Activated naive CD8-positive, alpha-beta T cell treated with anti-CD3 and anti-CD28 coated beads for 36 hours (primary cell): ENCODE results near the gene DRG1. TPM values are rescaled to one million over a fixed set of nuclear protein-coding genes. Genes with fewer than 3 reads are reported as not detected.
"Not testable (repeated sequence)": the region's sequence is repeated elsewhere in the genome, so short reads cannot be mapped to it uniquely, and the experiment has no call there.

Experiments used
- DNase-seq: peaks from one replicate; pipeline ENCODE4 v3.0.0; 2021
- H3K27ac Mint-ChIP-seq: one replicate; pipeline ENCODE4 v1.8.0; 2022; ENCODE audit warnings: mild to moderate bottlenecking, moderate library complexity, mixed read lengths
- H3K27me3 Mint-ChIP-seq: one replicate; pipeline ENCODE4 v1.8.0; 2022; ENCODE audit warnings: mild to moderate bottlenecking, mixed read lengths
- H3K36me3 Mint-ChIP-seq: one replicate; pipeline ENCODE4 v1.8.0; 2021; ENCODE audit warnings: mild to moderate bottlenecking, mixed read lengths
- H3K4me1 Mint-ChIP-seq: one replicate; pipeline ENCODE4 v1.8.0; 2021; ENCODE audit warnings: mixed read lengths
- H3K4me3 Mint-ChIP-seq: one replicate; pipeline ENCODE4 v1.8.0; 2022; ENCODE audit warnings: mild to moderate bottlenecking, moderate library complexity, mixed read lengths
- H3K9me3 Mint-ChIP-seq: one replicate; pipeline ENCODE4 v1.8.0; 2022; ENCODE audit warnings: mixed read lengths
- total RNA-seq, 2 experiments: library from RNA; stranded (reverse); gene quantifications; one replicate each; pipeline ENCODE4 v1.2.3, GENCODE V29; 2021

DRG1 gene, protein sequence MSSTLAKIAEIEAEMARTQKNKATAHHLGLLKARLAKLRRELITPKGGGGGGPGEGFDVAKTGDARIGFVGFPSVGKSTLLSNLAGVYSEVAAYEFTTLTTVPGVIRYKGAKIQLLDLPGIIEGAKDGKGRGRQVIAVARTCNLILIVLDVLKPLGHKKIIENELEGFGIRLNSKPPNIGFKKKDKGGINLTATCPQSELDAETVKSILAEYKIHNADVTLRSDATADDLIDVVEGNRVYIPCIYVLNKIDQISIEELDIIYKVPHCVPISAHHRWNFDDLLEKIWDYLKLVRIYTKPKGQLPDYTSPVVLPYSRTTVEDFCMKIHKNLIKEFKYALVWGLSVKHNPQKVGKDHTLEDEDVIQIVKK
- 100 to 1,000 TPM in 1 of 2 experiments, 10 to 100 TPM in 1; 95.8 to 103 TPM for total RNA-seq

DNA sequence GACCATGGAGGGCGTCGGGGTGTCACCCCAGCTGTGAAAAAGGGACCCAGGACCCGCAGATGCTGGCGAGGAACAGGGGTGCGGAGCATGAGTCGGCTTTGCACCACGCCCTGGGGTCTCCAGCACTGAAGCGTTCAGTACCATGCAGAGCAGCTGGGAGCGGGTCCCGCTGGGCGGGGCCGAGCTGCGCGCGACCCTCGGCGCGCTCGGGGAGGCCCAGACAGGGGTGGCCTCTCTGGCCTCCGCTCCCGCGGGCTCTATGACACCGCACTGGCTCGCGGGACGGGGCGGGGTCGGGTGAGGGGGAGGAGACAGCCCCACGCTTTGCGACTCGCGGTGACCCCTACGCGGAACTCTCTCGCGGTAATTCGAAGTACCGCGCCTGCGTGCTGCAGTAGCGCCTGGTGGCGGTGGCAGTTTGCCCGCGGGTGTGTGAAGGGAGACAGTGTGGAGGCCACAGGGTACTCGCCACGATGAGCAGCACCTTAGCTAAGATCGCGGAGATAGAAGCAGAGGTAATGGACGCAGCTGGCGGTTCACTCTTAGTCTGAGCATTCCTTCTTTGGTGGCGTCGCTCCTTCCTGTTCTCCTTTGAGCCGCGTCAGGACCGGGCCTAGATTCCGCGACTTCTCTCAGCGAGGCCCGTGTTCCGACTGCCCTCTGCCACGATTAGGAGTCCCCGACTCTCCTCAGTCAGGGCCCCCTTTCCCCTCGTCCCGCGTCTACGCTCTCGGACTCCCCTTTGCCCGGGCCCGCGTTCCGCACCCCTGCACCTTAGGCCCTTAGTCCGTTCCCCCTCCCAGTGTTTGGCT is at the start of gene DRG1:
Gene DRG1, plus strand, starts transcription at position 394 of the 812 bp plus-strand sequence. Its CDS starts 80 bp downstream, at position 474.
- peaks cover 22% of the 10 kb centered on the region for H3K4me1 Mint-ChIP-seq
- peaks cover 24% of the 10 kb centered on the region for H3K36me3 Mint-ChIP-seq

DNA sequence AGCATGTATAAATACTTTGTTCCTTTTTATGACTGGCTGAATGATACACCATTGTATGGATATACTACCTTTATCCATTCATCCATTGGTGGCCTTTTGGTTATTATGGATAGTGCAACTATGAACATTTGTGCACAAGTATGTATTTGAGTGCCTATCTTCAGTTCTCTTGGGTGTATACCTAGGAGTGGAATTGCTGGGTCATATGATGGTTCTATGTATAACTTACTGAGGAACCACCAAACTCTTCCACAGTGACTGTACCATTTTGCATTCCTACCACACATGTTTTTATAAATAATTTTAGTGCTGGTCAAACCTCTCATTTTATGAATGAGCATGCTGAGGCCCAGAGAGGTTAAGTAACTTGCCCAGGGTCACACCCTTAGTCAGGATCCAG is 49.4 kb upstream of the DRG1 start:
- Mint-ChIP-seq H3K4me1 (peaks cover 5% of the 10 kb centered on the region), H3K9me3 (no peaks in the 10 kb centered on the region), H3K4me3 (no peak overlapping the region), H3K36me3 (peaks cover 10% of the 10 kb centered on the region), H3K27ac (no peak overlapping the region), H3K27me3 (no peaks in the 10 kb centered on the region)
- DNase-seq: no peak

More for the DNA sequence above, at the start of gene DRG1:
- Mint-ChIP-seq H3K27ac (peak within 1 kb of the TSS; percentile 94), H3K9me3 (no peaks in the 10 kb centered on the region), H3K27me3 (no peaks in the 10 kb centered on the region), H3K4me3 (peak within 1 kb of the TSS; percentile 99)
- peak; percentile 98 for DNase-seq

DNA sequence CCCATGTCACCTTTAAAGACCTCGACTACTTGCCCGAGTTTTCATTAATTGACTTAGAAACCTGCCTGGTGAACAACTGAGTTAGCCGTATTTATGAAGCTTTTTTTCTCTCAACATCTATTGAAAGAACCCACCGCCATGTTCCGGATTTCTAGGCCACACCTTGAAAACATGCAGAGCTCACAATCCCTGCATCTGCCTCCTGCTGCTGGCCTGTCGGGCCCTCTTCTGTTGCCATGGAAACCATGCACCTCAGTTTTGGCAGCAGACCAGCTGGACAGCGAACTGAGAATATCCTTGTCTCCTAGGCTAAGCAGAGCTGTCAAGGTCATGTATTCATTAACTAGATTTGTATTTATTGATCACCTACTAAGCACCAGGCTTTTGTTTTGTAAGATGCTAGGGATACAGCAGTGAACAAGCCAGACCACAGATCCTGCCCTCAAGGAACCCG is 49.0 kb upstream of the DRG1 start:
- Mint-ChIP-seq H3K4me3 (no peak overlapping the region), H3K9me3 (no peaks in the 10 kb centered on the region), H3K27me3 (no peaks in the 10 kb centered on the region), H3K36me3 (peaks cover 6% of the 10 kb centered on the region), H3K4me1 (peaks cover 5% of the 10 kb centered on the region), H3K27ac (no peak overlapping the region)
- DNase-seq: no peak

DNA sequence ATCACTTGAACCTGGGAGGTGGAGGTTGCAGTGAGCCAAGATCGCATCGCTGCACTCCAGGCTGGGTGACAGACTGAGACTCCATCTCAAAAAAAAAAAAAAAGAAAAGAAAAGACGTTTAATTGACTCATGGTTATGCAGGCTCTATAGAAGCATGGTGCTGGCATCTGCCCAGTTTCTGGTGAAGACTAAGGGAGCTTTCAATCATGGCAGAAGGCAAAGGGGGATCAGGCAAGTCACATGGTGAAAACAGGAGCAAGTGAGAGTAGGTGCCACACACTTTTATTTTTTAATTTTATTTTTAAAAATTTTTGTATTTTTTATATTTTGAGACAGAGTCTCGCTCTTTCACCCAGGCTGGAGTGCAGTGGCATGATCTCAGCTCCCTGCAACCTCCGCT is 44.9 kb upstream of the DRG1 start:
- Mint-ChIP-seq H3K4me1 (no peaks in the 10 kb centered on the region), H3K27ac (no peak overlapping the region), H3K4me3 (no peak overlapping the region), H3K36me3 (no peaks in the 10 kb centered on the region), H3K27me3 (peaks cover 3% of the 10 kb centered on the region), H3K9me3 (no peaks in the 10 kb centered on the region)
- no peak for DNase-seq

DNA sequence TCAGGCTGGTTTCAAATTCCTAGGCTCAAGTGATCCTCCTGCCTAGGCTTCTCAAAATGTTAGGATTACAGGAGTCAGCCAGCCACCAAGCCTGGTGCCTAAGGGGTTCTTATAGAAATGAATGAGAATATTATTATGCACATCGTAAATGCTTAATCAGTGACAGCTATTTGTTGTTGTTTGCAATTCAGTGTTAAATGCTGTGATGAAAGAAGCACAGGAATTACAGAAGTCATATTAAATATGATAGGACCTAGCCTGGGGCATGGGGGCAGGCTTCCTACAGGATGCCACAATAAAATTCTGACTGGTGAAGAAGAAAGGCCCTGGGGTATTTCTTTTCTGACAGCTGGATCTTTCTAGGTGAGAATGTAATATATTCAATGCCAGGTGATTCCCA is 39.4 kb upstream of the DRG1 start:
- no peak for DNase-seq
- Mint-ChIP-seq H3K27ac (no peak overlapping the region), H3K9me3 (no peaks in the 10 kb centered on the region), H3K4me3 (no peak overlapping the region), H3K27me3 (peaks cover 3% of the 10 kb centered on the region), H3K36me3 (no peaks in the 10 kb centered on the region), H3K4me1 (no peaks in the 10 kb centered on the region)

DNA sequence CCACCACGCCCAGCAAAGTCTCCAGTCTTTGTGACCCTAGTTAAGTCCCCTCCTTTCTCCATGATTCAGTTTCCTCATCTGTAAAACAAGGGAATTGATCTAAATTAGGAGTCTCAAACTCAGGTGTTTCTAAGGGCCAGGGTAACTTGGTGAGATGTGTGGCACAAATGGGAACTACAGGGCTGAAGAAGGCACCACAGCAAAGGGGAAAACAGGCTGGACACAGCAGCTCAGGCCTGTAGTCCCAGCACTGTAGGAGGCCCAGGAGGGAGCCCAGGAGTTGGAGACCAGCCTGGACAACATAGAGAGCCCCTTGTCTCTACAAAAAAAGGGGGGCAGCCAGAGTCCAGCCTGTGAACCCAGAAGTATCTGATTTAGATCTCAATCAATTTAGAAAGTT is 37.7 kb upstream of the DRG1 start:
- no peak overlapping the region for H3K27ac Mint-ChIP-seq
- no peaks in the 10 kb centered on the region for H3K27me3 Mint-ChIP-seq
- DNase-seq: no peak
- H3K4me3 Mint-ChIP-seq: no peak overlapping the region
- H3K4me1 Mint-ChIP-seq: no peaks in the 10 kb centered on the region
- H3K9me3 Mint-ChIP-seq: no peaks in the 10 kb centered on the region
- no peaks in the 10 kb centered on the region for H3K36me3 Mint-ChIP-seq

DNA sequence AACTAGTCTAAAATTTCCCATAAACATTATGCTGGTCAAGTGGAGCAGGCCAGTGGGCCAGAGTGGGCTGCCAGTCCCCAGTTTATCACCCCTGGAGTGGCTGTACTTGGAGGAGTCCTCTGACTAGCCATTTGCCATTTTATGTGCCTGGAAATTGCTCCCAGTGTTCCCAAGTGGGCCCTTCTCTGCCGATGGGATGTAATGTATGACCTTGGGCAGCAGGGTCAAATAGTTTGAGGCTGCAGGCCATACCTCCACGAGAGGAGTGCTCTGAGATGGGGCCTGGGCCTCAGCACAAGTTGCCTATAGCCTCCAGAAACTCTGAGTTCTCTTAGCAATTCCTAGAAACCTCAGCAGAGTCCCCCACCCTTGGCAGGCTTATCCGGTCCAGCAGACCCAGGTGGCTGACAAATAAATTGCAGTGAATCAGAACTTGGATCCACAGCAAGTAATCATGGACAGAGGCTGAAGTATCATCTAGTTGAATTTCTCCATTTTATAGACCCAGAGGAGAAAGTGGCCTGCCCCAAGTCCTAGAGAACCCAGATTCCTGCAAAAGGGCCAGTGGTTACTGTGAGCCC is 35.4 kb upstream of the DRG1 start:
- H3K9me3 Mint-ChIP-seq: no peaks in the 10 kb centered on the region
- no peaks in the 10 kb centered on the region for H3K36me3 Mint-ChIP-seq
- no peak overlapping the region for H3K4me3 Mint-ChIP-seq
- no peak for DNase-seq
- H3K27ac Mint-ChIP-seq: no peak overlapping the region
- no peaks in the 10 kb centered on the region for H3K27me3 Mint-ChIP-seq
- peaks cover 5% of the 10 kb centered on the region for H3K4me1 Mint-ChIP-seq

DNA sequence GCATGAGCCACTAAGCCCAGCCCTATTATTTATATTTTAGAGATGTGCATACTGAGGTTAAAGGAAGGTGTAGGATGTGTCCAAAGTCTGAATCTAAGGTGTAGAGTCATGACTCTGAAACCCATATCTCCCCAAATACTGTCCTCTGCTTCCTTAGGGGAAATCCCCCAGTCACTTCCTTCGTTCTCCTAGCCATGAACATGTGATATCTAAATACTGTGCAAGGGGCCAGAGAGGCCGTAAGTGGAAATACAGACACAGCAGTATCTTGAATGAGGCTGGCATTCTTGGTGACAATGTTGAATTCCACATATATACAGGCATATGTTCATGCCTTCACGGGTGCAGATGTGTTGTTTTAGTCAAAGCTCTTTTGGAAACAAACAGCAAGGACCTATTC is 32.0 kb upstream of the DRG1 start:
- DNase-seq: no peak
- Mint-ChIP-seq H3K9me3 (no peaks in the 10 kb centered on the region), H3K4me1 (peaks cover 5% of the 10 kb centered on the region), H3K4me3 (no peak overlapping the region), H3K27me3 (no peaks in the 10 kb centered on the region), H3K27ac (no peak overlapping the region), H3K36me3 (no peaks in the 10 kb centered on the region)

DNA sequence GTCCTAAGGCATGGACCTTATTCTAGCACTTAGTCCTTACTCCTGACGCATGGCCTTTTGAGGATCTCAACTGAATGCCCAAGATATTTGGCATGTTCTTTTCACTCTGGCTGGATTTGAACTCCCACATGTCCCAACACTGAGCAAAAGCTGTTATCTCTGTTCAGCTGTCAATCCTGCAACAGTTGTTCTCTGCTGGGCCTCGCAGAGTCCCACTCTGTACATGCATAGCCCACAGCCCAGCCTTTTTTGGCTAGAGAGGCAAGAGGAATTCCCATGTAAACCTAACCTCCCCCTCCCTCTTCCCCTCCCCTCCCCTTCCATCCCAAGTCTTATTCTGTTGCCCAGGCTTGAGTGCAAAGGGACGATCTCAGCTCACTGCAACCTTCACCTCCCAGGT is 21.8 kb upstream of the DRG1 start:
- peaks cover 2% of the 10 kb centered on the region for H3K4me1 Mint-ChIP-seq
- H3K27ac Mint-ChIP-seq: no peak overlapping the region
- no peaks in the 10 kb centered on the region for H3K9me3 Mint-ChIP-seq
- H3K36me3 Mint-ChIP-seq: no peaks in the 10 kb centered on the region
- no peaks in the 10 kb centered on the region for H3K27me3 Mint-ChIP-seq
- no peak overlapping the region for H3K4me3 Mint-ChIP-seq
- no peak for DNase-seq

DNA sequence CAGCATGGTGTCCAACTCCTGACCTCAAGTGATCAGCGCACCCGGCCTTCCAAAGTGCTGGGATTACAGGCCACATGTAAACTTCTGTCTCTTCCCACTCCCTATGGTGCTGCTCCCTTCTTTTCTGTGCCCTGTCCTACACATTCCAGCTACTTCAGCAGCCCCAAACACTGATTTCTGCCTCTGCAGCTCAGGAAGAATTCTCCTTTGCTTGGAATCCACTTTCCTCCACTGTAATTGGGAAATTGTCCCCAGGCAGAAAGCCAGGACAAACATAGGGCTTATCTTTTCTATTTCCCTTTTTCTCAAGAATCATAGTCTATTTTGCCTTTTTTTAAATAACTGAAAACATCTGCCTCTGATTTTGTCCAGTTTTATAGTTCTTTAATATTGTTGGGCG is 21.3 kb upstream of the DRG1 start:
- peaks cover 2% of the 10 kb centered on the region for H3K4me1 Mint-ChIP-seq
- no peaks in the 10 kb centered on the region for H3K36me3 Mint-ChIP-seq
- DNase-seq: no peak
- H3K4me3 Mint-ChIP-seq: no peak overlapping the region
- H3K9me3 Mint-ChIP-seq: no peaks in the 10 kb centered on the region
- no peak overlapping the region for H3K27ac Mint-ChIP-seq
- H3K27me3 Mint-ChIP-seq: no peaks in the 10 kb centered on the region

DNA sequence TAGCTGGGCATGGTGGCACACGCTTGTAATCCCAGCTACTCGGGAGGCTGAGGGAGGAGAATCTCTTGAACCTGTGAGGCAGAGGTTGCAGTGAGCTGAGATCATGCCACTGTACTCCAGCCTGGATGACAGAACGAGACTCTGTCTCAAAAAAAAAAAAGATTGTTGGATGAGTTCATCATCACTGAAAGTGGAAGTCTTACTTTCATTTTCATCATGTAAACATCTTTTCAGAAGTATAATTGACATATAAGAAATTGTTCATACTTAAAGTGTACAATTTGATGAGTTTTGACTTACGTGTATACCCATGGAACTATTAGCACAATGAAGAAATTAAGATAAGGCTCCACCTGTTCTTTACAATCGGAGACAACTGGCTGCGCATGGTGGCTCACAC is 20.8 kb upstream of the DRG1 start:
- not testable (repeated sequence) for H3K27me3 Mint-ChIP-seq, H3K4me3 Mint-ChIP-seq, H3K4me1 Mint-ChIP-seq, DNase-seq, H3K36me3 Mint-ChIP-seq, H3K9me3 Mint-ChIP-seq, H3K27ac Mint-ChIP-seq

DNA sequence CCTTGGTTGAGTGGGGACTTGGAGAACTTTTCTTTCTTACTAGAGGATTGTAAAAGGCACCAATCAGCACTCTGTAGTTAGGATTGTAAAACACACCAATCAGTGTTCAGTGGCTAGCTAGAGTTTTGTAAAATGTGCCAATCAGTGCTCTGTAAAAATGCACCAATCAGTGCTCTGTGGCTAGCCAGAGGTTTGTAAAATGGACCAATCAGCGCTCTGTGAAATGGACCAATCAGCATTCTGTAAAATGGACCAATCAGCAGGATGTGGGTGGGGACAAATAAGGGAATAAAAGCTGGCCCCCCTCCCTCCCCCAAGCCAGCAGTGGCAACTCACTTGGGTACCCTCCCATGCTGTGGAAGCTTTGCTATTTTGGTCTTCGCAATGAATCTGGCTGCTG is 5.5 kb upstream of the DRG1 start:
- no peak overlapping the region for H3K27ac Mint-ChIP-seq
- H3K27me3 Mint-ChIP-seq: no peaks in the 10 kb centered on the region
- peaks cover 1% of the 10 kb centered on the region for H3K4me1 Mint-ChIP-seq
- no peaks in the 10 kb centered on the region for H3K36me3 Mint-ChIP-seq
- H3K9me3 Mint-ChIP-seq: no peaks in the 10 kb centered on the region
- no peak for DNase-seq
- no peak overlapping the region for H3K4me3 Mint-ChIP-seq

DNA sequence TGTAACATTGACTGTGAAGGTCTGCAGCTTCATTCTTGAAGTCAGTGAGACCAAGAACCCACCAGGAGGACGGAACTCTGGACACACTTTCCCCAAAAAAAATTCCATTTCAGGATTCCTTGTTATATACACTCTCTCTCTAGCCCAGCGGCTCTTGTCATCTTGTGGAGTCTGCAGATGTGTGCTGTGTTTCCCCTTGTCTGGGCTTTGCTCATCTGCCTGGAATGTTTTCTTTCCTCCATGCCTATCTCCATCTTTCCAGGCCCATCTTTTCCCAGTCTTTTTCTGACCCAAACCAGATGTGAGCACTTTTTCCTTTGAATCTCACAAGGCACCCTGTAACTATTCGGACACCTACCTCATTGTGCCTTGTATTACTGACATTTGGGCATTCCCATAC is 5.1 kb upstream of the DRG1 start:
- H3K9me3 Mint-ChIP-seq: no peaks in the 10 kb centered on the region
- DNase-seq: no peak
- peaks cover 2% of the 10 kb centered on the region for H3K4me1 Mint-ChIP-seq
- H3K36me3 Mint-ChIP-seq: no peaks in the 10 kb centered on the region
- H3K4me3 Mint-ChIP-seq: no peak overlapping the region
- no peaks in the 10 kb centered on the region for H3K27me3 Mint-ChIP-seq
- no peak overlapping the region for H3K27ac Mint-ChIP-seq

DNA sequence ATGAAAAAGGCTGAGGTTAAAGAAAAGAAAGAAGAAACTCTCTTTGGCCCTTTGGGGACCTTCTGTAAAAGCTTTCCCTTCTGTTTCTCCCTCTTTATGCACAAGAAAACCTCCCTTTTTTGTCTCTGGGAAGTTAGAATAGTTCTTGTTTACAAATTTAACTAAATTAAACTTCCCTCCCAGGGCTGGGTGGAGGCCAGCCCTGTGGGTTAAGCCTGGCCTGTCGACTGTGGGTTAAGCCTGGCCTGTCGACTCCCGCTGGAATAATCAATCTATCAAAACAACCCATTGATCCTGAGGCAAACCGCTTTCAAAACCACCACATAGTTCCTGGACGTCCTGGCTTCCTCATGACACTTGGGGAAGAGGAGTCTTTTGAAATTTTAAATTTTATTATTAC is 1.2 kb upstream of the DRG1 start:
- no peaks in the 10 kb centered on the region for H3K9me3 Mint-ChIP-seq
- no peak overlapping the region for H3K4me3 Mint-ChIP-seq
- H3K4me1 Mint-ChIP-seq: peaks cover 22% of the 10 kb centered on the region
- peaks cover 21% of the 10 kb centered on the region for H3K36me3 Mint-ChIP-seq
- no peaks in the 10 kb centered on the region for H3K27me3 Mint-ChIP-seq
- DNase-seq: no peak
- no peak overlapping the region for H3K27ac Mint-ChIP-seq

DNA sequence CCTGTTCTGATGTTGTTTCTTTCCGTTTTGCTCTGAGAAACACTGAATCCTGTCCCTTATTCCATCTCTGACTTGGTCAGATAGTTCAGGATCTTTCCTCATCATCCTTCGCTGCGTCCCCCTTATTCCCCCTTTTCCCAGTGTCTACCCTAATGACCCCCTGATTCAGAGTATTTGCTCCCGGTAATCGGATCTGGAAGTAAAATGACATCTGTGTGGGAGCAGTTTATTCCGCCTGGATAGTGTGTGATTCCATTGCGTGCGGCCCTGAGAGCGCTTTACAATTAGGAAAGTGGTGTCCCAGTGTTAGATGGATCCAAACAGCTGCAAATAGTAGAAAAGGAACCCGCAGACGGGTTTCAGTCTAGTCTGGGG is 606 bp downstream of the DRG1 start:
- Mint-ChIP-seq H3K4me3 (peak overlapping the region; percentile 99), H3K36me3 (peaks cover 24% of the 10 kb centered on the region), H3K27me3 (no peaks in the 10 kb centered on the region), H3K9me3 (no peaks in the 10 kb centered on the region), H3K4me1 (peaks cover 22% of the 10 kb centered on the region), H3K27ac (peak overlapping the region; percentile 94)
- DNase-seq: no peak
